Measurements from ENCODE around the gene PCBP3.

PCBP3 gene

GRCh38 chr21:45917241-45917640 is 273.7 kb downstream of the PCBP3 start:
- in situ Hi-C loops (cut with HindIII; ENCODE audit: low pct_unique_long_range_greater_than_20kb, low sequenced_read_pairs) = no loop called here
- no peak for DNase-seq (ENCODE audit: low read depth in 1 of 2, low spot score in 1 of 2)

GRCh38 chr21:45918011-45918410 is 274.5 kb downstream of the PCBP3 start:
- in situ Hi-C loops (cut with HindIII; ENCODE audit: low pct_unique_long_range_greater_than_20kb, low sequenced_read_pairs) = no loop called here
- DNase-seq (ENCODE audit: low read depth in 1 of 2, low spot score in 1 of 2) = no peak

More at GRCh38 chr21:45917241-45917640, 273.7 kb downstream of the PCBP3 start:
- TF ChIP-seq JUND (IDR thresholded peaks at IDR 0.05; ENCODE audit: low read depth) = no peak

GRCh38 chr21:45918835-45919447 is 275.4 kb downstream of the PCBP3 start:
- in situ Hi-C loops (cut with HindIII; ENCODE audit: low pct_unique_long_range_greater_than_20kb, low sequenced_read_pairs) = no loop called here
- TF ChIP-seq JUND (IDR thresholded peaks at IDR 0.05; ENCODE audit: low read depth) = no peak
- no peak for DNase-seq (ENCODE audit: low read depth in 1 of 2, low spot score in 1 of 2)

More at GRCh38 chr21:45918011-45918410, 274.5 kb downstream of the PCBP3 start:
- no peak for TF ChIP-seq JUND (IDR thresholded peaks at IDR 0.05; ENCODE audit: low read depth)

GRCh38 chr21:45919593-45919992 is 276.1 kb downstream of the PCBP3 start:
- no peak for DNase-seq (ENCODE audit: low read depth in 1 of 2, low spot score in 1 of 2)
- TF ChIP-seq JUND (IDR thresholded peaks at IDR 0.05; ENCODE audit: low read depth) = no peak
- in situ Hi-C loops (cut with HindIII; ENCODE audit: low pct_unique_long_range_greater_than_20kb, low sequenced_read_pairs) = no loop called here

GRCh38 chr21:45920824-45921600 is 277.5 kb downstream of the PCBP3 start:
- in situ Hi-C loops (cut with HindIII; ENCODE audit: low pct_unique_long_range_greater_than_20kb, low sequenced_read_pairs) = no loop called here
- DNase-seq (ENCODE audit: low read depth in 1 of 2, low spot score in 1 of 2) = no peak
- TF ChIP-seq JUND (IDR thresholded peaks at IDR 0.05; ENCODE audit: low read depth) = no peak

GRCh38 chr21:45921917-45922316 is 278.4 kb downstream of the PCBP3 start:
- TF ChIP-seq JUND (IDR thresholded peaks at IDR 0.05; ENCODE audit: low read depth) = no peak
- peak in 1 of 2 experiments; percentile 57 for DNase-seq (ENCODE audit: low read depth in 1 of 2, low spot score in 1 of 2)
- in situ Hi-C loops (cut with HindIII; ENCODE audit: low pct_unique_long_range_greater_than_20kb, low sequenced_read_pairs) = no loop called here

GRCh38 chr21:45922648-45923047 is 279.1 kb downstream of the PCBP3 start:
- in situ Hi-C loops (cut with HindIII; ENCODE audit: low pct_unique_long_range_greater_than_20kb, low sequenced_read_pairs) = no loop called here
- DNase-seq (ENCODE audit: low read depth in 1 of 2, low spot score in 1 of 2) = no peak
- TF ChIP-seq JUND (IDR thresholded peaks at IDR 0.05; ENCODE audit: low read depth) = no peak

- in situ Hi-C loops (cut with HindIII; ENCODE audit: low pct_unique_long_range_greater_than_20kb, low sequenced_read_pairs) = no loop called here
- peak; percentile 80 to 91 for DNase-seq (ENCODE audit: low read depth in 1 of 2, low spot score in 1 of 2)
- no peak for TF ChIP-seq JUND (IDR thresholded peaks at IDR 0.05; ENCODE audit: low read depth)
These were observed 279.6 kb downstream of the PCBP3 start for GRCh38 chr21:45923146-45923545.

- no peak for DNase-seq (ENCODE audit: low read depth in 1 of 2, low spot score in 1 of 2)
- in situ Hi-C loops (cut with HindIII; ENCODE audit: low pct_unique_long_range_greater_than_20kb, low sequenced_read_pairs) = no loop called here
- no peak for TF ChIP-seq JUND (IDR thresholded peaks at IDR 0.05; ENCODE audit: low read depth)
These were observed 282.8 kb downstream of the PCBP3 start for GRCh38 chr21:45926281-45926680.

GRCh38 chr21:45927032-45927431 is 283.5 kb downstream of the PCBP3 start:
- no peak for TF ChIP-seq JUND (IDR thresholded peaks at IDR 0.05; ENCODE audit: low read depth)
- in situ Hi-C loops (cut with HindIII; ENCODE audit: low pct_unique_long_range_greater_than_20kb, low sequenced_read_pairs) = no loop called here
- DNase-seq (ENCODE audit: low read depth in 1 of 2, low spot score in 1 of 2) = no peak

GRCh38 chr21:45927851-45928850 is 284.6 kb downstream of the PCBP3 start:
- no peak for DNase-seq (ENCODE audit: low read depth in 1 of 2, low spot score in 1 of 2)
- TF ChIP-seq JUND (IDR thresholded peaks at IDR 0.05; ENCODE audit: low read depth) = no peak
- in situ Hi-C loops (cut with HindIII; ENCODE audit: low pct_unique_long_range_greater_than_20kb, low sequenced_read_pairs) = no loop called here

GRCh38 chr21:45929449-45929848 is 285.9 kb downstream of the PCBP3 start:
- no peak for DNase-seq (ENCODE audit: low read depth in 1 of 2, low spot score in 1 of 2)
- TF ChIP-seq JUND (IDR thresholded peaks at IDR 0.05; ENCODE audit: low read depth) = no peak
- in situ Hi-C loops (cut with HindIII; ENCODE audit: low pct_unique_long_range_greater_than_20kb, low sequenced_read_pairs) = no loop called here

Data from T47D (cell line).